HepG2 (cell line): ENCODE data around the gene KRTAP10-6. TPM values are rescaled to one million over a fixed set of nuclear protein-coding genes. Genes with fewer than 3 reads are reported as not detected.
A peak's percentile ranks its signal among the peaks of the same experiment; 100 is the strongest.

Source experiments
- ATAC-seq: fragments of 200-7000 bp; cut with Tn5 transposase; 3 replicates; pipeline ENCODE4 v1.9.1; 2020; ENCODE audit warnings: mild to moderate bottlenecking, moderate library complexity
- BruUV-seq: library from RNA; stranded (reverse); fragments of 400-500 nt; replicated peaks from 2 replicates; lab custom pipeline; 2021; lab: Mats Ljungman, UMichigan
- CTCF ChIA-PET: fragments of 300-600 bp; formaldehyde crosslinking; extraction: SDS; loops from one replicate; lab custom pipeline; 2021; ENCODE audit warnings: low total read pairs, inconsistent platforms, low intra/inter-chr PET ratio; lab: Yijun Ruan, JAX
- POLR2A ChIA-PET: fragments of 350-600 bp; sonication (Branson Sonifier 250); formaldehyde crosslinking; loops from one replicate; lab custom pipeline; 2020; ENCODE audit warnings: antibody characterized with exemption, inconsistent platforms; lab: Yijun Ruan, JAX
- DNase-seq: peaks from one replicate; pipeline ENCODE4 v3.0.0-alpha.2; 2015; ENCODE audit warnings: low spot score
- FAIRE-seq: peaks from 3 replicates; lab custom pipeline; 2011; peaks lifted over from hg19 to GRCh38; lab: Jason Lieb, UNC
- H2AFZ ChIP-seq: one replicate; pipeline ENCODE4 v1.6.1; 2011; ENCODE audit warnings: low read length, inconsistent platforms
- H3K27ac ChIP-seq: fragments of 300-600 bp; 3 replicates; pipeline ENCODE4 v1.8.0; 2011; ENCODE audit warnings: mixed run types, mild to moderate bottlenecking, mixed read lengths, low read length, inconsistent platforms; ENCODE audit not compliant: insufficient read depth; ENCODE audit errors: extremely low read length
- H3K27me3 ChIP-seq, 2 experiments: fragments of 200-600 bp in 1 of 2; 2 replicates in 1 of 2; 3 replicates in 1 of 2; pipeline versions ENCODE4 v1.6.0 to v1.8.0; 2011; ENCODE audit warnings: low read length in 2 of 2, mild to moderate bottlenecking in 2 of 2, moderate library complexity in 2 of 2, inconsistent platforms in 1 of 2; ENCODE audit not compliant: insufficient read depth in 2 of 2, control insufficient read depth in 1 of 2
- H3K36me3 ChIP-seq, 2 experiments: fragments of 200-600 bp in 1 of 2; replicated peaks in 1 of 2; 2 replicates in 1 of 2; 3 replicates in 1 of 2; pipeline versions ENCODE4 v1.5.1 to v1.8.0; 2011; ENCODE audit warnings: low read length in 2 of 2, inconsistent platforms in 1 of 2; ENCODE audit not compliant: insufficient read depth in 2 of 2, control insufficient read depth in 1 of 2
- H3K4me1 ChIP-seq: 2 replicates; pipeline ENCODE4 v1.5.1; 2012; ENCODE audit warnings: low read length, inconsistent platforms; ENCODE audit not compliant: insufficient read depth
- H3K4me2 ChIP-seq: 2 replicates; pipeline ENCODE4 v1.6.0; 2011; ENCODE audit warnings: low read depth, low read length, inconsistent platforms
- H3K4me3 ChIP-seq, 3 experiments: fragments of 200-600 bp in 1 of 3; sonication (generic), shearing (Covaris generic) in 1 of 3; replicated peaks in 1 of 3; 2 replicates each; pipeline ENCODE4 v1.5.1; 2011 to 2016; ENCODE audit warnings: low read length in 3 of 3, inconsistent platforms in 2 of 3, low read depth in 2 of 3, mild to moderate bottlenecking in 2 of 3, control low read depth in 1 of 3, mixed read lengths in 1 of 3; ENCODE audit not compliant: insufficient read depth in 1 of 3
- H3K79me2 ChIP-seq: one replicate; pipeline ENCODE4 v1.6.1; 2011; ENCODE audit warnings: low read length, inconsistent platforms; ENCODE audit not compliant: insufficient read depth
- H3K9ac ChIP-seq: 2 replicates; pipeline ENCODE4 v1.6.0; 2011; ENCODE audit warnings: mild to moderate bottlenecking, low read depth, low read length, inconsistent platforms; ENCODE audit not compliant: insufficient read depth
- H3K9me3 ChIP-seq: 2 replicates; pipeline ENCODE4 v1.5.1; 2012; ENCODE audit warnings: mild to moderate bottlenecking, low read length
- H4K20me1 ChIP-seq: 2 replicates; pipeline ENCODE4 v1.6.0; 2011; ENCODE audit warnings: inconsistent platforms, mild to moderate bottlenecking, low read length, moderate library complexity; ENCODE audit not compliant: insufficient read depth
- REST ChIP-seq, 2 experiments: IDR thresholded peaks; 2 replicates each; pipeline ENCODE4 v1.6.1; 2011 to 2012; ENCODE audit warnings: low read length in 2 of 2, borderline replicate concordance in 1 of 2, low read depth in 1 of 2, mild to moderate bottlenecking in 1 of 2, moderate library complexity in 1 of 2
- ZNF292 ChIP-seq: sonication (generic); formaldehyde crosslinking; IDR thresholded peaks from 2 replicates; pipeline ENCODE4 v1.8.1; 2022; ENCODE audit warnings: mild to moderate bottlenecking, low read depth, missing genetic modification reagents, borderline replicate concordance
- ZNF317 ChIP-seq: sonication (generic); formaldehyde crosslinking; IDR thresholded peaks from 2 replicates; pipeline ENCODE4 v1.5.0; 2020; ENCODE audit warnings: mild to moderate bottlenecking, missing genetic modification reagents
- WGBS: methylation state at CpG from one replicate; pipeline ENCODE4 v1.1.6; 2017; ENCODE audit warnings: low lambda C conversion rate; 5-methylcytosine and 5-hydroxymethylcytosine counted together
- in situ Hi-C: cut with HindIII; loops from 2 replicates; pipeline ENCODE4 v1.10.0; 2017; ENCODE audit warnings: low pct_unique_long_range_greater_than_20kb; ENCODE audit not compliant: extremely low pct_ligation_motif_present
- intact Hi-C: fragments of 100-400 bp; cut with micrococcal nuclease; formaldehyde crosslinking; loops from one replicate; pipeline ENCODE4 v1.10.0; 2022; ENCODE audit not compliant: unreplicated experiment
- polyA plus RNA-seq, 8 experiments: library from polyadenylated mRNA; depleted of rRNA in 3 of 8; stranded (reverse) in 7 of 8; unstranded in 1 of 8; fragments of >200 nt; fragmentation: Illumina TruSeq in 4 of 8; extraction: Trizol in 4 of 8; gene quantifications; 2 replicates each; pipeline versions ENCODE4 v1.2.1 to v1.2.3, GENCODE V29; 2011 to 2016; ENCODE audit warnings: low read depth in 4 of 8, missing spikeins in 1 of 8, mixed read lengths in 1 of 8; ENCODE audit not compliant: insufficient read depth in 1 of 8
- total RNA-seq, 5 experiments: library from RNA; depleted of rRNA; stranded (reverse); fragments of >200 nt; fragmentation: Illumina TruSeq; extraction: Trizol; gene quantifications; 2 replicates each; pipeline ENCODE4 v1.2.3, GENCODE V29; 2016; ENCODE audit warnings: low read depth in 1 of 5

Gene KRTAP10-6
- total and polyA plus RNA-seq, 2 of the 13 experiments (the other 11 are each of a cell fraction or from before 2014, with no cell fraction given), result not detected

- no peak overlapping the region for H3K4me2 ChIP-seq
- H3K4me3 ChIP-seq, result no peak overlapping the region
- no peak overlapping the region for H2AFZ ChIP-seq
- no peaks in the 10 kb centered on the region for H4K20me1 ChIP-seq
- no peak for ATAC-seq
- peaks cover 21% of the 10 kb centered on the region for H3K9me3 ChIP-seq
- H3K27me3 ChIP-seq, result 0 out of 5 replicates have a peak, but pooled peaks cover 0 to 3% of the 10 kb centered on the region in 2 experiments
- H3K36me3 ChIP-seq, result no peaks in the 10 kb centered on the region
- no peak overlapping the region for H3K9ac ChIP-seq
- no peak overlapping the region for H3K27ac ChIP-seq
- H3K4me1 ChIP-seq, result no peaks in the 10 kb centered on the region
- CTCF ChIA-PET, result no interaction called here
- in situ Hi-C loops, result no loop called here
- BruUV-seq, result no TSS peak
- FAIRE-seq, result no peak
- POLR2A ChIA-PET, result no interaction called here
- H3K79me2 ChIP-seq, result no peaks in the 10 kb centered on the region
- intact Hi-C loops, result no loop called here
- no peak for DNase-seq
- TF ChIP-seq REST (IDR thresholded peaks at IDR 0.05; ENCODE audit: borderline replicate concordance in 1 of 2, low read depth in 1 of 2, low read length in 2 of 2) (no peak), ZNF317 (CRISPR knock-in tag) (peak; percentile 99)
These were observed 31.3 kb upstream of the KRTAP10-6 start for GRCh38 chr21:44623575-44623974.

- in situ Hi-C loops, result no loop called here
- CTCF ChIA-PET, result no interaction called here
- no peak for FAIRE-seq
These were observed 27.6 kb upstream of the KRTAP10-6 start for GRCh38 chr21:44619886-44620285.

More at GRCh38 chr21:44619886-44620285, 27.6 kb upstream of the KRTAP10-6 start:
- intact Hi-C loops, result loop anchor here (2.0 kb wide), 1 partner anchor 173 kb away; no protein-coding TSS in a partner anchor
- no peak for DNase-seq
- H3K27me3 ChIP-seq, result peaks cover 1 to 20% of the 10 kb centered on the region in 2 experiments; a peak in 2 of 5 replicates
- no peak overlapping the region for H2AFZ ChIP-seq
- no peaks in the 10 kb centered on the region for H4K20me1 ChIP-seq
- no peaks in the 10 kb centered on the region for H3K79me2 ChIP-seq
- no peak overlapping the region for H3K4me3 ChIP-seq
- no peak overlapping the region for H3K27ac ChIP-seq
- POLR2A ChIA-PET, result no interaction called here
- no peak overlapping the region for H3K4me2 ChIP-seq
- H3K36me3 ChIP-seq, result no peaks in the 10 kb centered on the region
- TF ChIP-seq ZNF317 (CRISPR knock-in tag), result peak; percentile 96
- TF ChIP-seq ZNF292 (CRISPR knock-in tag), result no peak
- no peak overlapping the region for H3K9ac ChIP-seq
- no peak for ATAC-seq
- 43% methylated on average over 6 of the region's 6 CpGs for WGBS
- no TSS peak for BruUV-seq
- H3K9me3 ChIP-seq, result peaks cover 21% of the 10 kb centered on the region
- no peaks in the 10 kb centered on the region for H3K4me1 ChIP-seq
